ENCODE measurements around the gene CD74. TPM values are rescaled to one million over a fixed set of nuclear protein-coding genes. Genes with fewer than 3 reads are reported as not detected.

The CD74 gene
- total RNA-seq (2016; rRNA removed; fragmentation: Illumina TruSeq; extraction: Trizol): 30.1 and 84.4 TPM in 2 replicates
- total RNA-seq (2016; cell fraction: cytosol; rRNA removed; fragmentation: Illumina TruSeq; extraction: Trizol; ENCODE audit: low read depth): 19.1 and 22.1 TPM in 2 replicates
- total RNA-seq (2016; cell fraction: insoluble cytoplasmic fraction; rRNA removed; fragmentation: Illumina TruSeq; extraction: Trizol): 30.1 and 86.9 TPM in 2 replicates
- total RNA-seq (2016; cell fraction: membrane; rRNA removed; fragmentation: Illumina TruSeq; extraction: Trizol): 23.8 and 31.1 TPM in 2 replicates
- total RNA-seq (2016; cell fraction: nucleus; rRNA removed; fragmentation: Illumina TruSeq; extraction: Trizol): 88.0 and 96.2 TPM in 2 replicates
- 34.1 and 56.4 TPM in 2 replicates for polyA plus RNA-seq (2011; rRNA removed)
- 24.7 and 30.8 TPM in 2 replicates for polyA plus RNA-seq (2011; cell fraction: cytosol; rRNA removed)
- polyA plus RNA-seq (2011; cell fraction: nucleus; rRNA removed): 26.5 and 30.9 TPM in 2 replicates
- polyA plus RNA-seq (2012): 73.1 and 87.1 TPM in 2 replicates
- polyA plus RNA-seq (2016; cell fraction: cytosol; fragmentation: Illumina TruSeq; extraction: Trizol; ENCODE audit: low read depth): 44.1 and 51.7 TPM in 2 replicates
- polyA plus RNA-seq (2016; cell fraction: insoluble cytoplasmic fraction; fragmentation: Illumina TruSeq; extraction: Trizol; ENCODE audit: low read depth): 52.1 and 69.3 TPM in 2 replicates
- polyA plus RNA-seq (2016; cell fraction: membrane; fragmentation: Illumina TruSeq; extraction: Trizol; ENCODE audit: low read depth): 51.1 and 54.1 TPM in 2 replicates
- 232 and 243 TPM in 2 replicates for polyA plus RNA-seq (2016; cell fraction: nucleus; fragmentation: Illumina TruSeq; extraction: Trizol; ENCODE audit: insufficient read depth, low read depth)
- polyA minus RNA-seq (2011; rRNA and poly(A)+ RNA removed; ENCODE audit: low replicate concordance): 2.5 and 52.0 TPM in 2 replicates
- polyA minus RNA-seq (2011; cell fraction: cytosol; rRNA and poly(A)+ RNA removed): 21.3 and 26.3 TPM in 2 replicates
- polyA minus RNA-seq (2011; cell fraction: nucleus; rRNA and poly(A)+ RNA removed): 11.5 and 16.5 TPM in 2 replicates
- percentile 82 among the genes with signal in this experiment for Bru-seq, nascent RNA
- percentile 81 among the genes with signal in this experiment for BruChase-seq, experiment 1, labeled RNA remaining after a 6-hour chase
- percentile 71 among the genes with signal in this experiment for BruChase-seq, experiment 2, labeled RNA remaining after a 2-hour chase
- long read RNA-seq, experiment 1, transcript CD74-201 (9 exons, 981 nt): minor isoform, 22 of 241 reads
- long read RNA-seq, experiment 1, transcript CD74-202 (8 exons, 1,449 nt): major isoform, 208 of 241 reads
- long read RNA-seq, experiment 1, partial matches to known transcripts: 5 of 241 reads
- long read RNA-seq, experiment 1, other reads (novel, unspliced or antisense): 4 of 241 reads
- long read RNA-seq, experiment 2, transcript CD74-201 (9 exons, 981 nt): minor isoform, 61 of 598 reads
- long read RNA-seq, experiment 2, transcript CD74-202 (8 exons, 1,449 nt): major isoform, 437 of 598 reads
- long read RNA-seq, experiment 2, partial matches to known transcripts: 39 of 598 reads
- long read RNA-seq, experiment 2, other reads (novel, unspliced or antisense): 55 of 598 reads

GRCh38 chr5:150412319-150413175, at the start of gene CD74:
Gene CD74 (minus strand): TSS chr5:150412910. CDS start chr5:150412749, 161 bp downstream.
- peaks cover 38% of the 10 kb centered on the region for H3K4me1 ChIP-seq (ENCODE audit: insufficient read depth, low read length)
- H3K36me3 ChIP-seq (replicated peaks in 1 of 2; ENCODE audit: control insufficient read depth in 1 of 2, insufficient read depth in 2 of 2, low read length in 2 of 2): no peaks in the 10 kb centered on the region
- H3K79me2 ChIP-seq (ENCODE audit: insufficient read depth, low read length): peaks cover 5% of the 10 kb centered on the region
- ATAC-seq: peak; percentile 90
- peak within 1 kb of the TSS; percentile 82 for H2AFZ ChIP-seq (ENCODE audit: low read length)
- peak within 1 kb of the TSS; percentile 49 to 71 (median 55) for H3K4me3 ChIP-seq (replicated peaks in 1 of 3; ENCODE audit: insufficient read depth in 1 of 3, low read depth in 2 of 3, low read length in 3 of 3)
- no peaks in the 10 kb centered on the region for H3K27me3 ChIP-seq (ENCODE audit: control insufficient read depth in 1 of 2, insufficient read depth in 2 of 2, low read length in 2 of 2)
- H3K9ac ChIP-seq (ENCODE audit: insufficient read depth, low read depth, low read length): peak within 1 kb of the TSS; percentile 65
- intact Hi-C loops (cut with micrococcal nuclease; ENCODE audit: unreplicated experiment) (loop anchor here (1.0 to 2.0 kb wide), 2 partner anchors 16 to 22 kb away; no protein-coding TSS in a partner anchor), in situ Hi-C loops (cut with HindIII; ENCODE audit: extremely low pct_ligation_motif_present, low pct_unique_long_range_greater_than_20kb) (no loop called here)
- CTCF ChIA-PET (ENCODE audit: low intra/inter-chr PET ratio, low total read pairs): interaction anchor here (1.8 kb wide), 1 partner anchor 23 kb away, joined by 5 read pairs; no protein-coding TSS in a partner anchor
- DNase-seq (ENCODE audit: low spot score): peak; percentile 90
- 6% methylated on average over 17 of the region's 20 CpGs for WGBS (ENCODE audit: low lambda C conversion rate)
- TSS peak; percentile 79 for BruUV-seq (replicated peaks)
- POLR2A ChIA-PET: interaction anchor here (0.7 to 3.8 kb wide), 16 partner anchors 9 to 386 kb away, joined by 3 to 33 read pairs (median 5); partner anchors contain the start of genes ARSI and RPS14
- H3K9me3 ChIP-seq (ENCODE audit: low read length): no peaks in the 10 kb centered on the region
- FAIRE-seq: peak; percentile 23
- H3K4me2 ChIP-seq (ENCODE audit: low read depth, low read length): peak within 1 kb of the TSS; percentile 97
- H4K20me1 ChIP-seq (ENCODE audit: insufficient read depth, low read length): no peaks in the 10 kb centered on the region
- peak within 1 kb of the TSS; percentile 74 for H3K27ac ChIP-seq (ENCODE audit: extremely low read length, insufficient read depth, low read length)
- TF ChIP-seq ISL2 (CRISPR knock-in tag; IDR thresholded peaks at IDR 0.05) (peak; percentile 74; the same call in 1 of the 2 replicates), NRL (CRISPR knock-in tag; IDR thresholded peaks at IDR 0.05; ENCODE audit: borderline replicate concordance) (no peak; the same call in 1 of the 2 replicates), ZNF274 (CRISPR knock-in tag; IDR thresholded peaks at IDR 0.05) (0 out of 2 replicates have a peak, but pooled peaks have one; percentile 55), TGIF2 (CRISPR knock-in tag; IDR thresholded peaks at IDR 0.05) (0 out of 2 replicates have a peak, but pooled peaks have one; percentile 16), HNF4A (CRISPR knock-in tag; IDR thresholded peaks at IDR 0.05) (peak; percentile 42), ZBTB1 (CRISPR knock-in tag; IDR thresholded peaks at IDR 0.05; ENCODE audit: borderline replicate concordance) (no peak), ZNF354B (CRISPR knock-in tag; IDR thresholded peaks at IDR 0.05) (0 out of 2 replicates have a peak, but pooled peaks have one; percentile 25), PHF5A (CRISPR knock-in tag; IDR thresholded peaks at IDR 0.05; ENCODE audit: low read depth, unreplicated experiment) (peak; percentile 64), ATF1 (CRISPR knock-in tag; IDR thresholded peaks at IDR 0.05) (peak; percentile 96), ATF5 (CRISPR knock-in tag; IDR thresholded peaks at IDR 0.05; ENCODE audit: low read depth) (0 out of 2 replicates have a peak, but pooled peaks have one; percentile 1), SOX6 (IDR thresholded peaks at IDR 0.05) (no peak), SOX6 (CRISPR knock-in tag; IDR thresholded peaks at IDR 0.05) (peak; percentile 65), GFI1 (CRISPR knock-in tag; IDR thresholded peaks at IDR 0.05; ENCODE audit: borderline replicate concordance) (peak; percentile 8; the same call in 1 of the 2 replicates), ZNF816 (CRISPR knock-in tag; IDR thresholded peaks at IDR 0.05; ENCODE audit: borderline replicate concordance) (no peak), ZNF446 (CRISPR knock-in tag; IDR thresholded peaks at IDR 0.05) (no peak), NR1H2 (CRISPR knock-in tag; IDR thresholded peaks at IDR 0.05; ENCODE audit: borderline replicate concordance, low read depth) (no peak), ZNF292 (CRISPR knock-in tag; IDR thresholded peaks at IDR 0.05; ENCODE audit: borderline replicate concordance, low read depth) (peak; percentile 80; the same call in 1 of the 2 replicates)

Measured in HepG2 (cell line).